ENCODE results near the gene SLC26A6. TPM values are rescaled to one million over a fixed set of nuclear protein-coding genes. Genes with fewer than 3 reads are reported as not detected.

The SLC26A6 gene
- total RNA-seq, 4 donors from 2014 or later = 143 to 249 (median 194) TPM

DNA sequence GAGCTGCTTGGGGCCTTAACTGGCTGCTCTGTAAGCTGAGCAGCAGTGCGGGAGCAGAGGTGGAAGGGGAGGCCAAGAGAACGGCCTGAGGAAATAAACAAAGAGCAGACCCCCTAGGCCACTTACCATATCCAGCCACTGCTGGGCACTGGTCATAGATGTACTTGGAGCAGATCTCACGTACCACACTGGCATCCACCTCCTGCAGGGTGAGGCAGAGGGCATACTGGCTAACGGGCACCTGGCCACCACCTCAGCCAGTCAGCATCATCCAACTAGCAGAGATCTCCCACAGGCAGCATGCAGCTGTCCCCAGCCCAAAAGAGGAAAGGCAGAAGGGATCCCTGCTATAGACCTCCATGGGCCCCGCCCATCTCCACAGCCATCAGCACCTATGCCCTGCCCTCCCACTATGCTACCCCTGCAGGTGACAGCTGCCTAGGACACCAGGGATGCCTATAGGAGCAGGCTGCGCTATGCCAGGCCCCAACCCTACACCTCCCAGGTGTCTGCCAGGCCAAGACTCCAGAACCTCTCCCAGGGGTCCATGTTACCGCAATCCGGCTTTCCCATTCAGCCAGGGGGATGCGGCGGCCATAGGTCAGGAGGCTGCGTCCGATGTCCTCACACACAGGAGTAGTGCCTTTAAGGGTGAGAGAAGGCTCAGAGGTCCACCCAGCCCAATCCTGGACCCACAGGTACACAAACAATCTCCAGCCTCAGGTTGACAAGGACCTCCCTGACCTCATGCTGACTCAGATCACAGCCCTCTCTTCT is 35.6 kb downstream of the SLC26A6 start:
- H3K4me3 ChIP-seq = no peak overlapping the region
- no peak for DNase-seq
- peaks cover 0 to 23% (median 2%) of the 10 kb centered on the region in 4 donors for H3K4me1 ChIP-seq
- no peaks in the 10 kb centered on the region for H3K9me3 ChIP-seq
- H3K27me3 ChIP-seq = no peaks in the 10 kb centered on the region
- peak overlapping the region; percentile 62 to 87 (median 72) for H3K27ac ChIP-seq
- no peak for TF ChIP-seq POLR2A (IDR thresholded peaks at IDR 0.05)
- TF ChIP-seq, protein P1, sequence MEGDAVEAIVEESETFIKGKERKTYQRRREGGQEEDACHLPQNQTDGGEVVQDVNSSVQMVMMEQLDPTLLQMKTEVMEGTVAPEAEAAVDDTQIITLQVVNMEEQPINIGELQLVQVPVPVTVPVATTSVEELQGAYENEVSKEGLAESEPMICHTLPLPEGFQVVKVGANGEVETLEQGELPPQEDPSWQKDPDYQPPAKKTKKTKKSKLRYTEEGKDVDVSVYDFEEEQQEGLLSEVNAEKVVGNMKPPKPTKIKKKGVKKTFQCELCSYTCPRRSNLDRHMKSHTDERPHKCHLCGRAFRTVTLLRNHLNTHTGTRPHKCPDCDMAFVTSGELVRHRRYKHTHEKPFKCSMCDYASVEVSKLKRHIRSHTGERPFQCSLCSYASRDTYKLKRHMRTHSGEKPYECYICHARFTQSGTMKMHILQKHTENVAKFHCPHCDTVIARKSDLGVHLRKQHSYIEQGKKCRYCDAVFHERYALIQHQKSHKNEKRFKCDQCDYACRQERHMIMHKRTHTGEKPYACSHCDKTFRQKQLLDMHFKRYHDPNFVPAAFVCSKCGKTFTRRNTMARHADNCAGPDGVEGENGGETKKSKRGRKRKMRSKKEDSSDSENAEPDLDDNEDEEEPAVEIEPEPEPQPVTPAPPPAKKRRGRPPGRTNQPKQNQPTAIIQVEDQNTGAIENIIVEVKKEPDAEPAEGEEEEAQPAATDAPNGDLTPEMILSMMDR (IDR thresholded peaks at IDR 0.05) = no peak
- peaks cover 0 to 61% (median 0%) of the 10 kb centered on the region in 3 donors for H3K36me3 ChIP-seq

DNA sequence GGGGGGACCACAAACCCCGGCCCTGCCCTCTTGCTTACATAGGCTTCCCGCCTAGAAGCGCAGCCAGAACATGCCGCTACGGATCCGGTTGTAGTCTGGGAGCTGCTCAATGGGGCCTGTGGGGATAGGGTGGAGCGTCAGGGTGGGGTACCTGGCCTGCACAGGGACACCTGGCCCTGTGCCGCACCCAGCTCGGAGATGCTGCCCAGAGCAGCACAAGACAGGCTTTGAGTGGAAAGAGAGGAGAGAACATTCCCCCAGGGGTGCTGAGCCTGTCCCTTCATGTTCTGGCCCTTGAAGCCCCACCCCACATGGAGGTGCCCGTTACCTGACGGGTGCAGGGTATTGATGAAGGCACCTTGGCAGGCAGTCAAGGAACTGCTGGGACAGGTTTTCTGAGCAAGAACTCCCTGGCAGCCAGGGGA is 36.2 kb downstream of the SLC26A6 start:
- H3K27me3 ChIP-seq = no peaks in the 10 kb centered on the region
- H3K27ac ChIP-seq = peak overlapping the region; percentile 62 to 87 (median 72)
- no peak for DNase-seq
- TF ChIP-seq POLR2A (IDR thresholded peaks at IDR 0.05) = no peak
- TF ChIP-seq, protein P1 (IDR thresholded peaks at IDR 0.05) = no peak
- H3K4me3 ChIP-seq = no peak overlapping the region
- H3K4me1 ChIP-seq = peaks cover 0 to 29% (median 3%) of the 10 kb centered on the region in 4 donors
- peaks cover 0 to 55% (median 0%) of the 10 kb centered on the region in 3 donors for H3K36me3 ChIP-seq
- H3K9me3 ChIP-seq = no peaks in the 10 kb centered on the region

DNA sequence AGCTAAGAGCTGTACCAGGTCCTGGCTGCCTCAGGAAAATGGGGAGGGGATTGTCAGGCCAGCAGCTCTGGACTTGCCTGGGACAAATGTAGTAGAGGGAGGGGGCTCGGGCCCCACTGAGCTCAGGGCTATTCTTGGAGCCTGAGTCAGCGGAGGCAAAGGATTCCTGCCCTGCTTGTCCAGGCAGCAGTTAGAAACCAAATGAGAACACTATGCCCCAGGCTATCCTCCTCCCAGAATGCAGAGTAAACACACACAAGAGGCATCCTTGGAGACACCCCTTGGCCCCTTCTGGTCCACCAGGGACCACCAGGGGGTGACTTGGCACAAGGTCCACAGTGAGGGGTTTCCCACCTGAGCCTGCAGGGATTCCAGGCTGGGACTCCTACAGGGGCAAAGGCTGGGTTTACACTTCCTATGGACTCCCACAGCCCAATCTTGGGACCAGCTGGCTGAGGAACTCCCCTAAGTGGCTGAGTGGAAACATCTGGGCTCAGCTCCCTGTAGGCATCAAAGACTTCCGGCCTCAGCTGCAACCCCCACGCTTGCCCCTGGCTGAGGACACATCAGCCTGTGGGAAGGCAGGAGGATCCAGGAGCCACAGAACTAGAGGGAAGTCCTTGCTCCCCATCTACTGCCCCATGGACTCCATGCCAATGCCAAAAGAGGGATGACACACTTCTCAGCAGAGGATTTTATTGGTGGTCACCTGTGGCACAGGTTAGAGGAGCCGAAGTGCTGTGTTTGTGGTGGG is 36.8 kb downstream of the SLC26A6 start:
- Histone ChIP-seq H3K36me3 (peaks cover 0 to 49% (median 0%) of the 10 kb centered on the region in 3 donors), H3K4me1 (peaks cover 0 to 30% (median 3%) of the 10 kb centered on the region in 4 donors), H3K27ac (peak overlapping the region; percentile 62 to 87 (median 72)), H3K27me3 (no peaks in the 10 kb centered on the region), H3K4me3 (no peak overlapping the region), H3K9me3 (no peaks in the 10 kb centered on the region)
- no peak for TF ChIP-seq POLR2A (IDR thresholded peaks at IDR 0.05)
- TF ChIP-seq, protein P1 (IDR thresholded peaks at IDR 0.05) = no peak
- peak in 1 of 3 donors; percentile 53 for DNase-seq

DNA sequence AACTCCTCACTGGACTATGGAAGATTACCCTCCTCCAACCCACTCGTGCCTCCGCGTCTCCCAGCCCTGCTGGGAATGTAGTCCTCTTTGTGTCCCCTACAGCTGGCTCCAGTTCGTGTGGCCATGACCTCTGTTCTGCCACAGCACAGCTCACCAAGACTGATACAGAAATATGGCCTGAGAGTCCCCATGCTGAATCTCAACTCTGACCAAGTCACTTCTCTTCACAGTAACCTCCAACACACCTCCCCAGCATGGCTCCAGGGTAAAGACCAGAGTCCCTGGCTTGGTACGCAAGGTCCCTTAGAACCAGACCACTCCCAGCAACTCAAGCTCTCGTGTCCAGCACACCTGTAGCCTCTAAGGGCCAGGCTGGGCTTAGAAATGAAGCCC is 37.9 kb downstream of the SLC26A6 start:
- H3K4me3 ChIP-seq = no peak overlapping the region
- no peaks in the 10 kb centered on the region for H3K9me3 ChIP-seq
- peaks cover 0 to 38% (median 0%) of the 10 kb centered on the region in 3 donors for H3K36me3 ChIP-seq
- no peaks in the 10 kb centered on the region for H3K27me3 ChIP-seq
- TF ChIP-seq POLR2A (IDR thresholded peaks at IDR 0.05) = no peak
- TF ChIP-seq, protein P1 (IDR thresholded peaks at IDR 0.05) = no peak
- H3K4me1 ChIP-seq = peaks cover 0 to 30% (median 3%) of the 10 kb centered on the region in 4 donors
- no peak for DNase-seq
- H3K27ac ChIP-seq = peak overlapping the region in 3 of 4 donors; percentile 64 to 87 (median 81)

DNA sequence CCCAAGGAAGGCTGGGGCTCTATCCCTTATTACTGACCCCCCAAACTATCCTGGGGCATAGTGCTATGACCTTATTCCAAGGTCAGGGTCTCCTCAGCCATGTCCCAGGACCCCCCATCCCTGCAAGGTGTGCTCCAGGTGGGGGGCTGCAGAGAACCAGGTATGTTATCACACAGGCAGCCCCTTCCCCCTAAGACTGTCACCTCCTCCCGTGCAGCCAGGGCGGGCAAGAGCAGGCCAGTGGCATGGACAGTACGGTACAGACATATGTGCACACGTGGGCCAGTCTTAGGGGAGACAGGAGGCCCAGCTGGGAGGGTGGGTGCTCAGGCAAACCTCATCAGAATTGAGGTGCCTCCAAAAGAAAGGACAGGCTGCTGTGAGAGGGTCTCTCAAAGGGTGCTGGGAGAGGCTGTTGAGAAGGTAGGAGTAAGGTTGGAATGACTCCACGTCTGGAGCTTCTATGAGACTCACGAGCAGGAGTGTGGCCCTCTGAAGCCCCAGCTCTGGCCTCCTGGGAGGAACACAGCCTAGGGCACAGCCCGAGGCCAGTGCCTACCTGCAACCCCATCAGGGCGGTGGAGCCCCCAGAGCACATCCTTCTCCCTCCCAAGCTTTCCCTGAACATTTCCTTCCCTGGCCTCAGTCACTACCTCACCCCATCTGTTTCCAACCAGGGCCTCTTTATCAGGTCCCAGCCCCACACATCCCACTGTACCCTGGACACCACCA is 38.4 kb downstream of the SLC26A6 start:
- TF ChIP-seq POLR2A (IDR thresholded peaks at IDR 0.05) = no peak
- TF ChIP-seq, protein P1 (IDR thresholded peaks at IDR 0.05) = no peak
- H3K9me3 ChIP-seq = no peaks in the 10 kb centered on the region
- H3K4me1 ChIP-seq = peaks cover 0 to 30% (median 3%) of the 10 kb centered on the region in 4 donors
- H3K4me3 ChIP-seq = no peak overlapping the region
- peaks cover 0 to 32% (median 0%) of the 10 kb centered on the region in 3 donors for H3K36me3 ChIP-seq
- no peaks in the 10 kb centered on the region for H3K27me3 ChIP-seq
- H3K27ac ChIP-seq = peak overlapping the region; percentile 10 to 87 (median 72)
- no peak for DNase-seq

All from Peyer's patch (tissue), 4 donors.